Measurements from ENCODE around the gene TRPV2. TPM values are rescaled to one million over a fixed set of nuclear protein-coding genes. Genes with fewer than 3 reads are reported as not detected.

Gene TRPV2
- total RNA-seq, 4 donors from 2014 or later = 7.8 to 66.1 (median 17.0) TPM

- TF ChIP-seq CTCF (IDR thresholded peaks at IDR 0.05; ENCODE audit: low read depth) = no peak
Observed at GRCh38 chr17:16435925-16436886, 20.8 kb downstream of the TRPV2 start.

- TF ChIP-seq CTCF (IDR thresholded peaks at IDR 0.05; ENCODE audit: low read depth) = no peak
Observed at GRCh38 chr17:16437083-16437482, 21.7 kb downstream of the TRPV2 start.

GRCh38 chr17:16438173-16438556 lies 22.8 kb downstream of the TRPV2 start:
- TF ChIP-seq CTCF (IDR thresholded peaks at IDR 0.05; ENCODE audit: low read depth) = no peak

- no peak for TF ChIP-seq CTCF (IDR thresholded peaks at IDR 0.05; ENCODE audit: low read depth)
Observed at GRCh38 chr17:16438557-16439302, 23.4 kb downstream of the TRPV2 start.

- no peak for TF ChIP-seq CTCF (IDR thresholded peaks at IDR 0.05; ENCODE audit: low read depth)
Observed at GRCh38 chr17:16439303-16439791, 24.0 kb downstream of the TRPV2 start.

- no peak for TF ChIP-seq CTCF (IDR thresholded peaks at IDR 0.05; ENCODE audit: low read depth)
Observed at GRCh38 chr17:16439811-16440351, 24.5 kb downstream of the TRPV2 start.
